GM10847 (cell line): Measurements from ENCODE around the gene SLC34A1.

Experiments
- POLR2A ChIP-seq: IDR thresholded peaks from 2 replicates; pipeline ENCODE4 v1.6.1; 2011; ENCODE audit not compliant: insufficient read length; ENCODE audit errors: extremely low read depth

SLC34A1 gene

GRCh38 chr5:177388521-177389052, 4.4 kb downstream of the SLC34A1 start:
- no peak for TF ChIP-seq POLR2A

- no peak for TF ChIP-seq POLR2A
Observed at GRCh38 chr5:177389241-177390169, 5.3 kb downstream of the SLC34A1 start.

GRCh38 chr5:177390363-177391300, 6.4 kb downstream of the SLC34A1 start:
- no peak for TF ChIP-seq POLR2A

GRCh38 chr5:177392765-177393164, 8.5 kb downstream of the SLC34A1 start:
- TF ChIP-seq POLR2A, result no peak

GRCh38 chr5:177393206-177393765, 9.1 kb downstream of the SLC34A1 start:
- no peak for TF ChIP-seq POLR2A

GRCh38 chr5:177393990-177394389, 9.8 kb downstream of the SLC34A1 start:
- TF ChIP-seq POLR2A, result no peak

- TF ChIP-seq POLR2A, result no peak
Observed at GRCh38 chr5:177396078-177396477, 11.8 kb downstream of the SLC34A1 start.

GRCh38 chr5:177396807-177397206, 12.6 kb downstream of the SLC34A1 start:
- no peak for TF ChIP-seq POLR2A

- TF ChIP-seq POLR2A, result no peak
Observed at GRCh38 chr5:177397875-177398390, 13.7 kb downstream of the SLC34A1 start.

GRCh38 chr5:177399997-177400868, 16.0 kb downstream of the SLC34A1 start, which contains the start of gene PFN3:
TSS of gene PFN3 (minus strand) at chr5:177400661. CDS start at chr5:177400576, 85 bp downstream.
- TF ChIP-seq POLR2A, result no peak

- TF ChIP-seq POLR2A, result no peak
Observed at GRCh38 chr5:177402271-177403043, 18.2 kb downstream of the SLC34A1 start.

- no peak for TF ChIP-seq POLR2A
Observed at GRCh38 chr5:177403102-177403791, 19.0 kb downstream of the SLC34A1 start.
